HK-2 (cell line): Measurements from ENCODE around the gene ZNF605.
"Not testable (repeated sequence)": the region's sequence is repeated elsewhere in the genome, so short reads cannot be mapped to it uniquely, and the experiment has no call there.

Experiments
- DNase-seq: peaks from one replicate; pipeline ENCODE4 v3.0.0-alpha.2; 2018; ENCODE audit not compliant: unreplicated experiment

Gene ZNF605

DNA sequence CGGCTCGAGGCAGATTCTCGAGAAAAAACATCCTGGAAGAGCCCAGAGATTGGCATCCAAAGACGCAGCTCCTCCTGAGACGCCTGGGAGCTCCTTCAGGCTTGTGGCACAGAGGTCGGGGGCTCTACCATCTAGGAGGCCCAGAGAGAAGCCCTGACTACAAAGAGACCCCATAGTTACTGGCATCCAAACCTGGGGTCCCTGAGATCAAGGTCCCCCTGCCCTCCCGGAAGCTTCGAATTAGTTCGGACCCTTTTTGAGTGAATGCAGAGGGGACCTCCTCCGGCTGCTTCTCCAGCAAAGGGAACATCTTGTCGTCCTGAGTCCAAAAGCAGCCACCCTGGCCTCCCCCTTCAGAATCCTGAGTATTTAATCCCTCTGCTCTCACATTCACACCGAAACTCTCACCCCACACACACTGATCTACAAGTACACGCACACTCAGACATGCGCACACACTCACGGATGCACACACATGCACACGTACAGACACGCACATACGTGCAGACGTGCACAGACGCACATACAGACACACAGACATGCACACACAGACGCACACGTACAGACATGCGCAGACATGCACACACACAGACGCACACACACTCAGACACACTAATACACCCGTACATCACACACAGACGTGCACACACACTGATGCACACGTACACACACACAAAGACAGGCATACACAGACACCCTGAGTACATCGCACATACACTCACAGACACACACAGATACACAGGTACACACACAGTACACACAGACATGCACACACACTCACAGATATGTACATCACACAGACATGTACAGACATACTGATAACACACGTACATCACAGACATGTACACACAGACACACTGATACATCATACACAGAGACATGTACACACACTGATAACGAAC lies 5.9 kb downstream of the ZNF605 start:
- DNase-seq = no peak

DNA sequence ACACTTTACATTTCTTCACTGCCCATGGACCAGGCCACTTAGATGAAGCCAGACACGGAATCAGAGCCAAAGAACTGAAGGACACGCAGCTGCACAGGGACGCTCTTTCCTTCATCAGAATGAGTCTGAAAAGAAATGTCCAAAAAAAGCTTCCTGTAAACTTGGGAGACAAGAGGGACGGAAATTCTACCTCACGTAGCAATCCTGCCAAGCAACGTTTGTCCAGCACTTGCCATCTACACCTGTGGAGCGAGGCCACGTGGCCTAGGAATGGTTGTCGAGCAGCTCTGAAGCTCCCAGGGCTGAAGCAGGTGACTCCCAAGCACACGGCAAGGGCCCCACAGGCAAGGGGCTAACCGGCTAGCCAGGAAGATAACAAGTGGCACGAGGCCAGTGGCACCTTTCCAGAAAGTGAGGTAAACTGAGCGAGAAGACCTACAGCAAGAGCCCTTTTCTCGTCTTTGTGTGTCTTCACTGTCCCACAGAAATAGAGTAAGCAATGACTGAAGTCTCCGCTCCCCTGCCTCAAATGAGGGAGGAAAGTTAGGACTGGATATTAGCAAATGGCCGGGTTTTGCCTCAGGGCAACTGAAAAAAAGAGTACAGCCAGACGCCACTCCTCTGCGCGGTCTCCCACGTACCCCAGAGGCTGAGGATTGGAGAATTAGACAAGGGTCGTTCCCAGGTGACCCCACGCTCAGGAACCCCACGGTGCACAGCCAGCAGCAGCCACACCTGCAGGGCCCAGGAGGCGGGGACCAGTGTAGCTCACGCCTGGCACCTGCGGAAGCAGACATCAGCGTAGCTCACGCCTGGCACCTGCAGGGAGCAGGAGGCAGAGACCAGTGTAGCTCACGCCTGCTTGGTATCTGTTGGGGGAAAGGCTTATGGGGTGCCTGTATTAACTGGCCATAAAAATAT lies 7.7 kb downstream of the ZNF605 start:
- DNase-seq = no peak

DNA sequence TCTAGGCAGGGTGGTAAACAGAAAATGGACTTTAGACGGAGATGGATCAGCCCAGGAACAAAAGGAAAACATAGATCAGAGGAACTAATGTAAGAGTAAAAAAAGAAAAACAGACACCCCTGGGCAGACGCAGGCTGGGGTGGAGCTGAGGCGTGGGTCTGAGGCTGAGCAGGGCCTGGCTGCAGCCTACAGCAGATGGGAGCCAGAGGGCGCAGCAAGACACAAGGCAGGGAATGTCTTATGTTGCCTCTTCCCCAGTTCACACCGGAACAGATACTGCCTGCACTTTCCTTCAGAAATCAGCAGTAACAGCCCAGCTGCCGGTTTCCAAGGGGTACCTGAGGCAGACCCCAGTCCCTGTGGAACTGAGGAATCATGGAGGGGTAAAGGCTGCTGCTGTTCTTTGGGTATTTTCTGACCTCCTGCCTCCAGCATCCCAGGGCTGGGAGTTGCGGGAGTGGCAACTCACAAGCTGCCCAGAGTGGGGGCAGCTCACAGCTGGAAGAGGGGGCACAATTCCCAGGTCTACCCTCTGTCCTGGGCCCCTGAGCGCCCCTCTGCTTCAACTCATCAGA lies 9.8 kb downstream of the ZNF605 start:
- DNase-seq = no peak

DNA sequence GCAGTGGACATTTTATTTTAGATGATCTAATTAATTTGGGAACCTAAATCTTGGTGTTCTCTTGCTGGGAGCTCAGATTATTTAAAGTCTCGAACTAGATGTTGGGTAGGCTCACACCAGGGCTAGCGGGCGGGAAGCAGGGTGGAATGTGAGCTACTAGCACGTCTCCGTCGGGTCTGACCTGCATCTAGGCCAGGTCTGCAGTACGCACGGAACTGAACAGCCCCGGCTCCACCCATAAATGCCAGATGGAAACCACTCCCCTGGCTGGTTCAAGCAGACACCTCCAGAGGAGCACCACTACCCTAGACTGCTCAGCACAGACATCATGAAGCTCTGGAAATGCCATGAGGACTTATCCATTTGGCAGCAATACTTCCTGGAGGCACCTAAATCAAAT lies 10.3 kb downstream of the ZNF605 start:
- no peak for DNase-seq

DNA sequence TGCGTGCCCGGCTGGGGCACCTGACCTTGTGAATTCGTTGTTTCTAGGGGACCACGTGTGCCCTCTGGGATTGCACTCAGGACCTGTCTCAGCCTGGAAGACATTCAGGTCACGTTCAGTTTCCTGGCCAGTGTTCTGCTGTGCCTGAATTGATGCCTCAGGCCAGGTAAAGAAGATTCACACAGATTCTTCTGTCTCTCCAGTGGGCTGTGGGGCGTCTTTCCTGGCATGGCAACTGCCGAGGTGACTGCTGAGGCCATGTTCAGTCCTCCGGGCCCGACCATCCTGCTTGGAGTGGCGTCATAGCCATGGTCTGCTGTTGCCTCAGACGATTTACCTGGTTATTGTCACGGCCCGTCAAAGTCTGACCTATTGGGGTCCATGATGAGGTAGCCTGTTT lies 13.5 kb downstream of the ZNF605 start:
- no peak for DNase-seq

DNA sequence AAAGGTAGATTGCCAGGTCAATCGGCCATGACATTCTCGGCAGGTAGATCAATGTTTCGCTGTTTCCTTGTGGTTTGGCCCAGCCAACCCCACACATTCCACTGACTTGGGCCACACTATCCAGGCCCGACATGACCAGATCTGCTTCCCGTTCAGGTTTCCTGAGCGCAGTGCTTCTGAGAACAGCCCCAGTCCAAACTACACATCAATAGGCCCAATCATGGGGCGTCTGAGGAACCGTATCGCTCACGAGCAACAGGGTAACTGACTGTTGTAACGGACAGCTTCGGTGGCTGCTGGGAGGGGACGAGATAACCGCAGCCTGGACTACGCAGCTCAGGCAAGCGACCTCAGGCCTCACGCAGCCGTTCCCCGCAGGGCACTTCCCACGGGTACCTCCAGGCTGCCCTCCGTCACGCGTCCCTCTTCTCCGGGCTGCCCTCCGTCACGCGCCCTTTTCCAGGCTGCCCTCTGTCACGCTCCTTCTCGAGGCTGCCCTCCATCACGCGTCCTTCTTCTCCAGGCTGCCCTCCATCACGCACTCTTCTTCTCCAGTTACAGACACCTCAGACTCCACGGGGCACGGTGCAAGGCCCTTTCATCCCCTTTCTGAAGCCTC lies 14.7 kb downstream of the ZNF605 start:
- no peak for DNase-seq

DNA sequence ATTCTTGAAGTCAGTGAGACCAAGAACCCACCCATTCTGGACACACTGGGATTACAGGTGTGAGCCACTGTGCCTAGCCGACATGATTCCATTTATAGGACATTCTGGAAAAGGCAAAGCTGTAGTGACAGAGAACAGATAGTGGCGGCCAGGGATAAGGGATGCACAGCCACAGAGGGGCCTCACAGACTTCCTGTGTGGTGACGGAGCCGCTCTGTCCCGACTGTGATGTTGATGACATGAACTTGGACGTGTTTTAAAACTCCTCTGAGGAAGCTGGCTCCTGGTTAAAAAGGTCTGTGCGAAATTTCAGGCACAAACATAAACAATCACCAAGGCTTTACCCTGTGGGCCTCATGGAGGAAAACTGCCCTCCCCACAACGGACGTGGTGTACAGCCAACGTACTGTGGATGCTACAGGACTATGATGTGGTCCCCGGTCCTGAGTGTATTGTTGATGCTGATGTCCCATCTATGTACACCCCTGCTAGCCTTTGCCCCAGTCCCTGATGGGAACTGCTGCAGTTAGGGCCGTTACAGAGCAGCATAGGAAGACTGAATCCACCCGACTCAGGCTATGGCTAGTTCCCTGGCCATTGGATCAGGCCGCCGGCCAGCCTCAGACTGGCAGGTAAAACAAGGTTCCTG lies 15.9 kb downstream of the ZNF605 start:
- DNase-seq = no peak

DNA sequence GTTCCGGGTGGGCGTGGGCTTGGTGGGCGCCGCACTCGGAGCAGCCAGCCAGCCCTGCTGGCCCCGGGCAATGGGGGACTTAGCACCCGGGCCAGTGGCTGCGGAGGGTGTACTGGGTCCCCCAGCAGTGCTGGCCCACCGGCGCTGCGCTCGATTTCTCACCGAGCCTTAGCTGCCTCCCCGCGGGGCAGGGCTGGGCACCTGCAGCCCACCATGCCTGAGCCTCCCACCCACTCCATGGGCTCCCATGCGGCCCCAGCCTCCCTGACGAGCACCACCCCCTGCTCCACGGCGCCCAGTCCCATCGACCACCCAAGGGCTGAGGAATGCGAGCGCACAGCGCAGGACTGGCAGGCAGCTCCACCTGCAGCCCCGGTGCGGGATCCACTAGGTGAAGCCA lies 17.3 kb downstream of the ZNF605 start:
- not testable (repeated sequence) for DNase-seq

DNA sequence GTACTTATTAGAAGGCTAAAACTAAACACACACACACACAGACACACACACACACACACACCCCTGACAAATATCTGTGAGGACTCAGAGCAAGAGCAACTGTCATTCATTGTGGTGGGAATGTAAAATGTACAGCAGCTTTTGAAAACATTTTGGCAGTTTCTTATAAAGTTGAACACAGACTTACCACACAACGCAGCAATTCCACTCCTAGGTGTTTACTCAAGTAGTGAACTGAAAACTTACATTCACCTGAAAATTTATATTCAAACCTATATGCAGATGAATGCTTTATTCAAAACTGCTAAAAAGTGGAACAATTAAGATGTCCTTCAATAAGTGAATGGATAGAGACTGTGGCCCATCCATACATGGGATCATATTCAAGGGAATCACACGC lies 18.6 kb downstream of the ZNF605 start:
- no peak for DNase-seq

DNA sequence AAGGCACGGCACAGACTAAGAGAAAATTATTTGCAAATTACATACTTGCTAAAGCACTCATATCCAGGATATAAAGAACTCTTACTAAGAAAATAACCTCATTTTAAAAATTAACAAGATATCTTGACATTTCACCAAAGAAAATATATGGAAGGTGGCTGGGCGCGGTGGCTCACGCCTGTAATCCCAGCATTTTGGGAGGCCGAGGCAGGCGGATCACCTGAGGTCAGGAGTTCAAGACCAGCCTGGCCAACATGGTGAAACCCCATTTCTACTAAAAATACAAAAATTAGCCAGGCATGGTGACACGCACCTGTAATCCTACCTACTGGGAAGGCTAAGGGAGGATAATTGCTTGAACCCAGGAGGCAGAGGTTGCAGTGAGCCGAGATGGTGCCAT lies 19.2 kb downstream of the ZNF605 start:
- not testable (repeated sequence) for DNase-seq

DNA sequence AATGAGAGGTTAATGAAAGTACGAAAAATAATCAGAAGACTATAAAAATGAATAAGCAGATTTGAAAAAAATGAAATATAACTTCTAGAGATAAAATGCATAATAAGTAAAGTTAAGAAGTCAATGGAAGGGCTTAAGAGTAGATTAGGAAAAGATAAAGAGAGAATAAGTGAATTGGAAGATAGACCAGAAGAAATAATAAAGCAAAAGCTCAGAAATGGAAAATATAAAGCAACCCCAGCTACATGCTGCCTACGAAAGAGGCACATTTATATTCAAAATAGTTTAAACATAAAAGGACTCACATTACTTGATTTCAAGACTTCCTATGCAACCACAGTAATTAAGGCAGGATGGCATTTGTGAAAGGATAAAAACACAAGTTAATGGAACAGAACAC lies 19.9 kb downstream of the ZNF605 start:
- DNase-seq = no peak

DNA sequence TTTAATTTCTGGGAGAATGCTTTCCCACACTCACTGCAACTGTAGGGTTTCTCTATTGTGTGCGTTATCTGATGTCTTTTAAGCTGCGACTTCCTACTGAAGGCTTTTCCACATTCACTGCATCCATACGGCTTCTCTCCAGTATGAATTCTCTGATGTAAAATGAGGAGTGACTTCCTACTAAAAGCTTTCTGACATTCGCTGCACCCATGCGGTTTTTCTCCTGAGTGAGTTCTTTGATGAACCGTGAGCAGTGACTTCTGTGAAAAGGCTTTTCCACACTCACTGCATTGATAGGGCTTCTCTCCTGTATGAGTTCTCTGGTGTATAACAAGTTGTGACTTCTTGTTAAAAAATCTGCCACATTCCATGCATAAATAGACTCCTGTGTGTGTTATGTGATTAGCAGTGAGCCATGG lies 29.7 kb downstream of the ZNF605 start:
- DNase-seq = no peak

DNA sequence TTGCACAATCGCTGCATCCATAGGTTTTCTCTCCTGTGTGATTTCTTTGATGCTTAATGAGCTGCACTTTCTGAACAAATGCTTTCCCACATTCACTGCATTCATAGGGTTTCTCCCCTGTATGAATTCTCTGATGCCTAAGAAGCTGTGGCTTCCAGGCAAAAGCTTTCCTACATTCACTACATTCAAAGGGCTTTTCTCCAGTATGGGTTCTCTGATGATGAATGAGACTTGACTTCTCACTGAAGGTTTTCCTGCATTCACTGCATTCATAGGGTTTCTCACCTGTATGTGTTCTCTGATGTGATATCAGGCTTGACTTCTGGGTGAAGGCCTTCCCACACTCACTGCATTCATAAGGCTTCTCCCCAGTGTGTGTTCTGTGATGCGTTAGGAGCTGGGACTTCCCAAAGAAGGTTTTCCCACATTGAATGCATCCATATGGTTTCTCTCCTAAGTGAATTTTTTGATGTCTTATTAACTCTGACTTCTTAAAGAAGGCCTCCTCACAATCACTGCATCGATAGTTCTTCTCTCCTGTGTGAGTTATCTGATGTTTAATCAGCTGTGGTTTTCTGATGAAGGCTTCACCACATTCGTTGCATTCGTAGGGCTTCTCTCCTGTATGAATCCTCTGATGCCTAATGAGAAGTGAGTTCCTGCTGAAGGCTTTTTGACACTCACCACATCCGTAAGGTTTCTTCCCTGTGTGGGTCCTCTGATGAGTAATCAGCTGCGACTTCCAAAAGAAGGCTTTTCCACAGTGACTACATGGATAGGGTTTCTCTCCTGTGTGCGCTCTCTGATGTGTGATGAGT lies 30.3 kb downstream of the ZNF605 start:
- DNase-seq = no peak

DNA sequence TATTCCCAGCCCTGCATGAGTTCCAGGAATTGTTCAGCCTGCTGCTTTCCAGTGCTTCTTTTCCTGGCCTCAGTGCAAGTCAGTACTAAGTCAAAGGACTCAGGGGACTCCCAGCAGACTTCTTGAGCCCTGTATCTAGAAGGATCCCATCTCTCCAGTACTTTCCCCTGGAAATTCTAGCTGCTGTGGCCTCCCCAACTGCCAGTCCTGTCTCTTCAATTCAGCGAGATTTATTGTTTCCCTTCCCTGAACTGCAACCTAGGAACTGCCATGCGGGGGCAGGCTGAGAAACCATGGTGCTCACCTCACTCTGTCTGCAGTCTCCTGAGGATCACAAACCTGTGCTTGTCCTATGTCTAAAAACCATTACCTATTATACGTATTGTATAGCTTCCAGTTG lies 31.8 kb downstream of the ZNF605 start:
- DNase-seq = no peak

DNA sequence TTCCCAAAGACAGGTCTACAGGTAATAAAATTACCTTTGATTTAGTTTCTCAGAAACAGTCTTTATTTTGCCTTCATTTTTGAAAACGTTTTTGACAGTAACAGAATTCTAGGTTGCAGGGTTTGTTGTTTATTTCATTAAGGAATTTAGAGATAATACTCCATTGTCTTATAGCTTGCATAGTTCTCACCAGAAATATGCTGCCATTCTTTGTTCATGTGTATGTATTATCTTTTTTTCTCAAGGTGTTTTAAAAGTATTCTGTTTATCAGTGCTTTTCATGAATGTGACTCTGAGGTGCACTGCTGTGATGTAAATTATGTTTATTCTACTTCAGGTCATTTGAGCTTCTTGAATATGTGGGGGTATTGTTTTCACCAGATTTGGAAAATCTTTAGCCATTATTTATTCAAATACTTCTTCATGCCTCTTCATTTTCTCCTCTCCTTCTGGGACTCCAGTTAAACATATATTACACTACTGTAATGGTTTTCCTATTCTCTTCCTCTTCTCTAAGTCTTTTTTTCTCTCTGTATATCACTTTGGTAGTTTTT lies 32.7 kb downstream of the ZNF605 start:
- no peak for DNase-seq

DNA sequence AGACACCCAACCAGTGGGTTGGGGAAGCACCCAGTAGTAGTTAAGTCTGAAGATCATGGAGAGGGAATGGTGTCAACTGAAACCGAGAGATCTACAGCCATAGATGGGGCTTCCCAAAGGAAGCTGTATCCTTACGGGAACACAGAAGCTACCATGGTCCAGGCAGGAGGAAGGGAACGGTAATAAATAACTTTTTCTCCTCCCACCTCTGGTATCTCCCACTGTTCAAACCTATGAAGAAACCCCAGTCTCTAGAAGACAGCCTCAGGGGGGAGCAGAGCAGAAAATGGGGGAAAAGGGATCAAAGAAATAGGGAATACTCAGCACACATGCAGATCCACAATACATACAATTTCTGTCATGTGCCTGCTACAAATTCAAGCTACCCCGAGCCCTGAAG lies 33.4 kb downstream of the ZNF605 start:
- DNase-seq = no peak

DNA sequence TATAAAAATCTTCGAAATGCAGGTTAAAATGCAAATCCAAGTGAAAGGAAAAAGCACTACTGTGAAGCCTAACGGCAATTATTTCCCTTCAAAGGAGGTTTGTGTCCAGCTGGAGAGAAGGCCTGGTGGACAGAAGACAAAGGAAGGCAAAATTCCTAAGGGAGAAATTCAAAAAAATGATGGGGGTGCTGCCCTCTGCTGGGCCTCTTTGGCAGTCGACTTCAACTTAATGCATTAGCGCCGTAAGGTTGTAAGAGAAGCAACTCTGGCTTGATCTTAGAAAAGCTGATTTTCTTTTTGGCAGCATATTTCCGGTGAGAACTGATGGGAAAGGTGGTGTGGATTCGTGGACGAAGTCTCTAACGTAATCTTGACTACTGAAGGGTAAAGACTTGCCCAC lies 34.4 kb downstream of the ZNF605 start:
- no peak for DNase-seq

DNA sequence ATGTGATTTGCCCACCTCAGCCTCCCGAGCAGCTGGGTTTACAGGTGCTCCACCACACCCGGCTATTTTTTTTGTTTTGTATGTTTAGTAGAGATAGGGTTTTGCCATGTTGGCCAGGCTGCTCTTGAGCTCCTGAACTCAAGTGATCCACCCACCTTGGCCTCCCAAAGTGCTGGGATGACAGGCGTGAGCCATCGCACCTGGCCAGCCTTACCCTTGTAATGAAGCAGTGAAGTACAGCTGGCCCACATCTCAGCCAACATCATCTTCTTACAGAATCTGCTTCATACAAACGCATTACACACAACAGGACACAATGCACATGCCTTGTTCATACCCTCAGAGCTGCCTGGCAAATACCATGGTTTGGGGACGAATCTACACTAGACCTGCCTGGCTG lies 37.4 kb downstream of the ZNF605 start:
- no peak for DNase-seq

DNA sequence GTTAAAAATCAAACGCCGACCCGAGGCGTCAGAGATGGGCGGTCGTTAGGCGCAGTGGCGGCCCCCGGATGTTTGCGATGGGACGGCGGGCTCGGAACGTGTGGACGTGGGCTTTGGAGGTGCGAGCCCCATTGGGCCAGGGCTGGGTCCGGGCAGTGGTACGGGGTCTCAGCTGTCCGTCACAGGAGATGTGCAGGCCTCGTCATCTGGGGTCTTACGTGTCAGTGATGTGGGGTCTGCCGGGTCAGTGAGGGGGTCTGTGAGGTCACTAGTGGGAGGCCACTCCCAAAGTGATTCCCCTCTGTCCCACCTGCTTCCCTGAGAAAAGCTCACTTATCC lies 47.1 kb downstream of the ZNF605 start:
- DNase-seq = no peak
